HG02840 (cell line): ENCODE data around the gene HCST.
"Not testable (repeated sequence)": the region's sequence is repeated elsewhere in the genome, so short reads cannot be mapped to it uniquely, and the experiment has no call there.

Experiments used
- ATAC-seq: cut with Tn5 transposase; IDR thresholded peaks from one replicate; pipeline ENCODE4 v1.9.1; 2021; ENCODE audit warnings: mild to moderate bottlenecking, moderate library complexity, moderate number of reproducible peaks; ENCODE audit not compliant: unreplicated experiment, low FRiP score

HCST gene

DNA sequence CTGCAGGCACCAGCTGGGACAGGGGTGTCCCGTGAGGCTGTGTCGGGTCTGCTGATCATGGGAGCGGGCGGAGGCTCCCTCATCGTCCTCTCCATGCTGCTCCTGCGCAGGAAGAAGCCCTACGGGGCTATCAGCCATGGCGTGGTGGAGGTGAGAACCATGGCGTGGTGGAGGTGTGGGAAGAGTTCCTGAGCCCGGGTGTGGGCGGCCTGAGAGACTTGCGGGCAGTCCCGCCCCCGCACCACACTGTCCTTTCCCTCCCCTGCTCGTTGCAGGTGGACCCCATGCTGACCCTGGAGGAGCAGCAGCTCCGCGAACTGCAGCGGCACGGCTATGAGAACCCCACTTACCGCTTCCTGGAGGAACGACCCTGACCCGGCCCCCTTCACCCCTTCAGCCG lies 23.3 kb upstream of the HCST start:
- ATAC-seq: no peak

GRCh38 chr19:35879770-35880317 lies 22.5 kb upstream of the HCST start:
- no peak for ATAC-seq

DNA sequence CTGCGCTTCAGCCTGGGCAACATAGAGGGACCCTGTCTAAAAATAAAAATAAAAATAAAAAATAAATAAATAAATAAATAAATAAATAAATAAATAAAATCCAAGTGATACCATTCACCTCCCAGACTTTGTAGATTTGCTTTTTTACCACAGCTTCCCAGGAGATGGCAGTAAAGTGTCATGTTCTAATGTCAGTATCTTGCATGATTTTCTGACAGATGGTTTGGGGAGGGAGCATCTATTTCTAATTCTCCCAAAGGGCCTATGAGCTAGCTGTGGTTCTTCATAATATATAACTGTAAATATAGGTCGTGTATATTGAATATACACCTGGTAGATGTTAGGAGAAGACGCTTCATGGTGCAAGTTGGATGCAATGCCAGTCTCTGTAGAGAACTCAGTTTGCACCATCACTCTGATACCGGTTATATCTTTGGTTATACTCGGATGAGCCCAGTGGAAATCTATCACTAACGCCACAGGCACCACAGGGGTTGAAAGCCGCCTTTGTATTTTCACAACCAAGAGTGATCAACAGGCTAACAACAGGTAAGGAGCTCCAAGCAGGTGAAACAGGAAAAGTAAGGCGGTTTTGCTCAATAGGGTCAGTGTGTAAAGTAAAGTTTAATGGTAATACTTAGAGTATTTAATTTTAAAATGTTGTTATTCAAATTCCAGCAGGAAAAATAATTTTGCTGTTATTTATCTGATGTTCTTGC lies 20.1 kb upstream of the HCST start:
- no peak for ATAC-seq

GRCh38 chr19:35883882-35884281 lies 18.4 kb upstream of the HCST start:
- ATAC-seq: no peak

DNA sequence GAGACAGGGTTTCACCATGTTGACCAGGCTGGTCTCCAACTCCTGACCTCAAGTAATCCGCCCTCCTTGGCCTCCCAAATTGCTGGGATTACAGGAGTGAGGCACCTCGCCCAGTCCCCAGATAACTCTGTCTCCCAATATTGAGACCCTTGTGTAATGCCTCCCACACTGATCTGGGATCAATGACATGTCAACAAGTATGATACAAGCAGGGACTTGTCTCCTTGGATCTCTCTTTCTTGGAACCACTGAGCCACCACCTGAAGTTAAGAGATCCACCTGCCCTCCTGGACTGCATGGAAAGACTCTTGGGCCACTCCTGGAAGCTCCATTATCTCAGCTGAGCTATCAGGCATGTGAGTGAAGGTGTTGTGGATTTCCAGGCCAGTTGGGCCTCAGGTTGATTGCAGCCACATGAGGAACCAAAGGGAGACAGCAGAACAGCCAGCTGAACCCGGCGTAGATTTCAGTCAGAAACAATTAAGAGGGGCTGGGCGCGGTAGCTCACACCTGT lies 17.0 kb upstream of the HCST start:
- ATAC-seq: no peak

DNA sequence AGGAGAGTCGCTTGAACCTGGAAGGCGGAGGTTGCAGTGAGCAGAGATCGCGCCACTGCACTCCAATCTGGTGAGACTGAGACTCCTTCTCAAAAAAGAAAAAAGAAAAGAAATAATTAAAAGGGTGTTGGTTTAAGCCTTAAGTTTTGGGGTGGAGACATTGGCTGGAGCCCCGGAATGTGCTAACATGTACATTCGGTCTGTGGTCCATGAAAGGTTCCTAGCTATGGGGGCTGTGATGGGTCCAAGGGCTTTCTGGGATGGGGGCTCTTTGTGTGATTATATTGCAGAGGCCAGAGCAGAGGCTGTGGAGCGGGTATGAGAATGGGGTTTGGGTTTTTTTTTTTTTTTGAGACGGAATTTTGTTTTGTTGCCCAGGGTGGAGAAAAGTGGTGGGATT lies 16.4 kb upstream of the HCST start:
- no peak for ATAC-seq

GRCh38 chr19:35887197-35887596 lies 15.1 kb upstream of the HCST start:
- no peak for ATAC-seq

DNA sequence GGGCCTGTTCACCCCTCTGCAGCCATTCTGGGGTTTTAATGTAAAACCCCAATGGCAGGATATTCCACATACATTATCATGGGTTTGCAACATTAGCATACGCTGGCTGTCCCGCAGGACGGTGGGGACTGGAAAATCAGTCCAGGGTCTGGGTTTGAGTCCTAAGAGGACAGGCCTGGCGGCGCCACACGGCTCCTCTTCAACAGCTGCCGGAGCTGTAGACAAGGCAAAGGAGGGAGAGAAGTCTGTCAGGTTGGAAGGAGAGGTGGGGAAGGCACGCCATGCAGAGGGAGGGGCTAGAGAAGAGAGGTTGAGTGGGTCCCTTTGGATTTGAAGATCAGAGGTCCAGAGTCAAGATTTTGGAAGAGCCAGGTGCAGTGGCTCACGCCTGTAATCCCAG lies 13.9 kb upstream of the HCST start:
- no peak for ATAC-seq

DNA sequence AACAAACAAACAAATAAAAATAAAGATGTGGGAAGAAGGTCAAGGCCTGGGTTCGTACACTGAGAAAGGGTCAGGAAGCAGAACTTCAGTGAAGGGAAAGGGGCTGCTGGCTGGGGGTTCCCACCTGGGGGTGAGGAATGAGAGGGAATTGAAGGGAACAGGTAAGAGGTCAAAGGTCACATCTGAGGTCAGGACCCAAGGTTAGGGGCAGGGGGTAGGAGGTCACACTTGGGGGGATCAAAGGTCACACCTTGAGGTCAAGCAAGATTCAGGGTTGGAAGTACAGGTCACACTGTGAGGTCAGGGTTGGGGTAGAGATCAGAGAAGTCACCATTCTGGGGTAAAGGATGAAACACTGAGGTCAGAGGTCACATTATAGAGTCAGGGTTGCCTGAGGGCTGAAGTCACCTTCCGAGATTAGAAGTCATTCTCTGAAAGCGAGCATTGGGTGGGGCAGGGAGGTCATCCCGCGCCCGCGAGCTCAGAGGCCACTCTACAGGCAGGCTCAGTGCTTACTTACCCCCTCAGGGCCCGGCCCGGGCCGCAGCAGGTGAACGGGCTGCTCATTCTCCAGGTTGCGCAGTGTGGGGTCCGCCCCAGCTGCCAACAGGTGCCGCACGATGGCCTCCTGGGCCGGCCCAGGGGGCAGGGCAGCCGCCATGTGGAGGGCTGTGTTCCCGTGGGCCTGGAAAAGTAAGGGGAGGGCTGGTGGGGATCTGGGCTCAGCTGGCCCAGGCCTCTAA lies 12.8 kb upstream of the HCST start:
- ATAC-seq: no peak

GRCh38 chr19:35890113-35890650 lies 12.1 kb upstream of the HCST start:
- ATAC-seq: no peak

DNA sequence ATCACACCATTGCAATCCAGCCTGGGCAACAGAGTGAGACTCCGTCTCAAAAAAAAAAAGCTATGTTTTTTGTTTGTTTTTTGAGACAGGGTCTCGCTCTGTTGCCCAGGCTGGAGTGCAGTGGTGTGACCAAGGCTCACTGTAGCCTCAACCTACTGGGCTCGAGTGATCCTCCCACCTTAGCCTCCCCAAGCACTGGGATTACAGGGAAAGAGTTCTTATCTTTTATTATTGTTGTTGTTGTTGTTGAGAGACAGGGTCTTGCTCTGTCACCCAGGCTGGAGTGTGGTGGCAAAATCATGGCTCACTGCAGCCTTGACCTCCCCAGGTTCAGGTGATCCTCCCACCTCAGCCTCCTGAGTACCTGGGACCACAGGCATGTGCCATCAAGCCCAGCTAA lies 10.5 kb upstream of the HCST start:
- ATAC-seq: not testable (repeated sequence)

GRCh38 chr19:35894342-35894741 lies 8.0 kb upstream of the HCST start:
- no peak for ATAC-seq

GRCh38 chr19:35895911-35896642 lies 6.3 kb upstream of the HCST start:
- no peak for ATAC-seq

- no peak for ATAC-seq
These were observed 5.7 kb upstream of the HCST start for GRCh38 chr19:35896643-35897040.

DNA sequence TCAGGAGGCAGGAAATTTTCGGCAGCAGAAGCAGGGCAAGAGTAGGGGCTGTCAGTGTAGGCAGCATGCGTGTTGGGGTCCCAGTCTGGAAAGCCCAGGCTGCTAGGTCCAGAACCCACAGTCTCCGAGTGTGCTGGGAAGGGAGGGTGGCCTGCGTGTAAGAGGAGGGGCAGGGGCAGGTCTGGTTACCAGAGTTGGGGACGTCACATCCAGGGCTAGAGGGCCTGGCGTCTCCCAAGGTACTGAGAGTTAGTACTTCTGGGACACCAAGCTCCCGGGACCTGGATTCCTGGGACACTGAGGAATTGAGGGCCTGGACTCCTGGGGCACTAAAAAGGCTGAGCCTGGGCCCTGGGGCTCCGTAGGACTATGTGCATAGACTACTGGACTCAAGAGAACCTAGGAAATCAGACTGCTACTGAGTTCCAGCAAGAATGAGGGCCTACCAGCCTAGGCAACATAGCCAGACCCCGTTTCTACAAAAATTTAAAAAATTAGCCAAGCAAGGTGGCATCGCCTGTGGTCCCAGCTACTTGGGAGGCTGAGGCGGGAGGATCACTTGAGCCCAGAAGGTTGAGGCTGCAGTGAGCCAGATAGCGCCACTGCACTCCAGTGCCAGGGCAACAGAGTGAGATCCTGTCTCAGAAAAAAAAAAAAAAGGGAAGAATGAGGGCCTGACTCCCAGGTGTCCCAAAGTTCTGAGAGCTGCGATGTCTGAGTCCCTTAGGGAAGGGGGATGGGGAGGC lies 4.5 kb upstream of the HCST start:
- no peak for ATAC-seq

DNA sequence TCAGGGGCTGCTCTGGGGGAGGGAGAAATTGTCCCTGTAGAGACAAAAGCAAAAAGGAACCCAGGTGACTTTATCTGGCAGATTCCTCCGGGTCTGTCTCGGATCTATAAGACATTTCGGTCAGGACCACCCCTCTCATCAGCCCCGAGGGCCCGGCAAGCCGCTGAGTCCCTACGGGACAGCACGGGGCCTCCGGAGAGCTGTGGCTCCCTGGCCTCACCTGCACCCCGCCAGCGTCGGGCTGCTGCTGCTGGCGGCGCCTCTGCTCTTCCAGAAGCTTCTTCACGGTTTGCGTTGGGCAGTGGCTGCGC lies 3.9 kb upstream of the HCST start:
- ATAC-seq: no peak

DNA sequence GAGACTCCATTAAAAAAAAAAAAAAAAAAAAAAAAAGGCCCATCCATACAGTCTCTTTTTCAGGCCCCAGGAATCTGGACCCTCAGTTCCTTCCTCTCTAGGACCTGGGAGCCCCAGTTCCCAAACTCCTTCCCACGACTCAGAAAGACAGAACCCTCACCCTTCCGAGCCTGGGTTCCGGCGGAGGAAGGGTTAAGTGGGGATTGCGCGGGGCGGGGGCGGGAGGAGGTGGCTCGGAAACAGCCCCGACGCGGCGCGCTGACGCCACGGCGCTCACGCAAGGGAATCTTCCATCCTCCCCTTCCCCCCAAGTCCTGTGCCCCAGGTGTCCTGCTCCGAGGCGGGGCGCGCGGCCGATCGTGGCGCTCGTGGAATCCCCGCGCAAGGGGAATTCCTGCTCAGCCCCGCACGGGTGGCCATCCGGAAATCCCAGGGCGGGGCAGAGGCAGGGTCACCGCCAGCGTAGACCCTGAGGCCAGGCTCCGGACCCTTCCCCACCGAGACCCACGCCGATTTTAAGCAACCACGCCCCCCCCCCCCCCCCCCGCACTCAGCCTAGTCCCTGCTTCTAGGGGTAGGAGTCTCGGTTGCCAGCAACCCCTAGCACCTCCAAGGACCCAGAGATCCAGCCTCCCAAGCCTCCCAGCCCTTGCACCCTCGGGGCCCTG lies 2.6 kb upstream of the HCST start:
- ATAC-seq: peak; percentile 36

DNA sequence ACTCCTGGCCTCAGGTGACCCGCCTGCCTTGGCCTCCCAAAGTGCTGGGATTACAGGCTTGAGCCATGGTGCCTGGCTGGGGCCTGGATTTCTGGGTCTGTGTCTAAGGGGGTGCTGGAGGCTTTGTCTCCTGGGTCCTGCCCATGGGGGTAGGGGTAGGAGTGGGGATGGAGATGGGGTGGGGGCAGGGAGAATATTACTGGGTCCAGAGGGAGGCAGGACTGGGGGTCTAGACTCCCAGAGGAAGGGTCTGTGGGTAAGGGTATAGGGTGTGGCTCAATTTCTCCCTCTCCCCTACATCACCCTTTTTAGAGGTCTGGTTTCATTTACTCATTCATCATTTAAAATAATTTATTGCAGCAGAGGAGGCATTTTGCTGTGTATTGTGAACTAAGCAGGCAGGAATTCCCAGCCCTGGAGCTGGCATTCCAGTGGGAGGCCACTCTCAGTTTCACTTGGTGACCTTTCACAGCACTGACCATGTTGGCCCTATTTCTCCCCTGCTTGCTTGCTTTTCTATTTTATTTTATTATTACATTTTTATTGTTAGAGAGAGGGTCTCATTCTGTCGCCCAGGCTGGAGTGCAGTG lies 1.2 kb upstream of the HCST start:
- no peak for ATAC-seq

- no peak for ATAC-seq
These were observed 644 bp downstream of the HCST start for GRCh38 chr19:35902870-35903475.
